Suprapubic skin (tissue), 4 donors: Measurements from ENCODE around the gene NDOR1.

Experiments used
- CTCF ChIP-seq, 2 donors: fragments of 200-600 bp in 1 of 2; fragments of 450-650 bp in 1 of 2; sonication (generic) in 1 of 2; IDR thresholded peaks; one replicate each; pipeline ENCODE4 v1.5.1; 2016 to 2019; ENCODE audit warnings: antibody characterized with exemption in 2 of 2, mild to moderate bottlenecking in 1 of 2, moderate library complexity in 1 of 2
- EP300 ChIP-seq: sonication (generic); formaldehyde crosslinking; IDR thresholded peaks from one replicate; pipeline ENCODE4 v1.6.1; 2017; ENCODE audit warnings: antibody characterized with exemption
- POLR2A ChIP-seq, 2 donors: fragments of 450-650 bp; IDR thresholded peaks; one replicate each; pipeline ENCODE4 v1.6.1; 2017; ENCODE audit warnings: antibody characterized with exemption in 2 of 2, mild to moderate bottlenecking in 2 of 2, moderate library complexity in 2 of 2
- POLR2AphosphoS5 ChIP-seq, 3 donors: sonication (generic); formaldehyde crosslinking; IDR thresholded peaks; one replicate each; pipeline ENCODE4 v1.6.1; 2017; ENCODE audit warnings: antibody characterized with exemption in 3 of 3

- no peak for TF ChIP-seq CTCF (IDR thresholded peaks at IDR 0.05)
- TF ChIP-seq EP300, result no peak
- TF ChIP-seq POLR2A (IDR thresholded peaks at IDR 0.05), result no peak
- no peak for TF ChIP-seq POLR2AphosphoS5 (IDR thresholded peaks at IDR 0.05)
Observed at GRCh38 chr9:137174722-137175293, 30.7 kb upstream of the NDOR1 start.
